ENCODE data around the gene TBC1D16.
A peak's percentile ranks its signal among the peaks of the same experiment; 100 is the strongest.
"Not testable (repeated sequence)": the region's sequence is repeated elsewhere in the genome, so short reads cannot be mapped to it uniquely, and the experiment has no call there.

Gene TBC1D16

GRCh38 chr17:80002070-80002641 is 33.5 kb downstream of the TBC1D16 start:
- DNase-seq: no peak

- no peak for DNase-seq
Measured at GRCh38 chr17:80000981-80001775, 34.5 kb downstream of the TBC1D16 start.

- DNase-seq: no peak
Measured at GRCh38 chr17:80000136-80000535, 35.5 kb downstream of the TBC1D16 start.

- peak; percentile 91 for DNase-seq
Measured at GRCh38 chr17:79997011-79997660, 38.5 kb downstream of the TBC1D16 start.

- DNase-seq: no peak
Measured at GRCh38 chr17:79996291-79996690, 39.4 kb downstream of the TBC1D16 start.

- no peak for DNase-seq
Measured at GRCh38 chr17:79995696-79996095, 40.0 kb downstream of the TBC1D16 start.

- DNase-seq: no peak
Measured at GRCh38 chr17:79994602-79995001, 41.1 kb downstream of the TBC1D16 start.

GRCh38 chr17:79994228-79994569 is 41.5 kb downstream of the TBC1D16 start:
- not testable (repeated sequence) for DNase-seq

GRCh38 chr17:79993390-79994227 is 42.1 kb downstream of the TBC1D16 start:
- peak; percentile 92 for DNase-seq

GRCh38 chr17:79992649-79993389 is 42.9 kb downstream of the TBC1D16 start:
- DNase-seq: peak; percentile 76

- DNase-seq: peak; percentile 90
Measured at GRCh38 chr17:79991924-79992648, 43.6 kb downstream of the TBC1D16 start.

- DNase-seq: peak; percentile 95
Measured at GRCh38 chr17:79991140-79991923, 44.3 kb downstream of the TBC1D16 start.

GRCh38 chr17:79990704-79991103 is 45.0 kb downstream of the TBC1D16 start:
- no peak for DNase-seq

- DNase-seq: no peak
Measured at GRCh38 chr17:79990051-79990592, 45.5 kb downstream of the TBC1D16 start.

GRCh38 chr17:79989106-79989835 is 46.4 kb downstream of the TBC1D16 start:
- no peak for DNase-seq

- peak; percentile 92 for DNase-seq
Measured at GRCh38 chr17:79988185-79988971, 47.3 kb downstream of the TBC1D16 start.

GRCh38 chr17:79987935-79988184 is 47.8 kb downstream of the TBC1D16 start:
- no peak for DNase-seq

GRCh38 chr17:79987187-79987934 is 48.3 kb downstream of the TBC1D16 start:
- no peak for DNase-seq
